ENCODE results near the gene TIMM13.
A peak's percentile ranks its signal among the peaks of the same experiment; 100 is the strongest.

Gene TIMM13

GRCh38 chr19:2446381-2446780 lies 19.0 kb upstream of the TIMM13 start:
- 1% methylated on average over 19 of the region's 19 CpGs for WGBS (ENCODE audit: insufficient coverage)
- Histone ChIP-seq H3K27me3 (replicated peaks in 2 of 5; ENCODE audit: control insufficient read depth in 4 of 5, insufficient read depth in 5 of 5, low read length in 4 of 5) (no peaks in the 10 kb centered on the region), H3K9me3 (ENCODE audit: control extremely low read depth in 1 of 5, control insufficient read depth in 4 of 5, insufficient read depth in 2 of 5, low read depth in 1 of 5, low read length in 4 of 5) (no peaks in the 10 kb centered on the region), H3K36me3 (ENCODE audit: control insufficient read depth in 4 of 4, insufficient read depth in 4 of 4, low read length in 3 of 4) (peaks cover 0 to 52% (median 32%) of the 10 kb centered on the region in 4 experiments), H3K4me1 (ENCODE audit: control extremely low read depth in 1 of 4, control insufficient read depth in 4 of 4, insufficient read depth in 4 of 4, low read length in 3 of 4) (peaks cover 0 to 16% (median 14%) of the 10 kb centered on the region in 4 experiments), H3K27ac (ENCODE audit: insufficient read depth in 1 of 2, low read depth in 1 of 2, low read length in 2 of 2, poor library complexity in 1 of 2, severe bottlenecking in 2 of 2) (no peak overlapping the region), H3K4me3 (ENCODE audit: control insufficient read depth in 1 of 7, extremely low read depth in 1 of 7, insufficient read depth in 4 of 7, low read depth in 2 of 7, low read length in 6 of 7) (peak overlapping the region in 3 of 7 experiments; percentile 33 to 43 (median 37))
- POLR2A ChIA-PET = interaction anchor here (0.9 to 1.2 kb wide), 4 partner anchors 11 to 20 kb away, joined by 3 to 5 read pairs (median 3); partner anchors contain the start of gene TIMM13
- peak; percentile 74 to 96 (median 93) for DNase-seq
- CTCF ChIA-PET = interaction anchor here (0.7 to 1.3 kb wide), 3 partner anchors 8 to 178 kb away, joined by 3 read pairs; no protein-coding TSS in a partner anchor

GRCh38 chr19:2444251-2445002 lies 17.0 kb upstream of the TIMM13 start:
- no peak overlapping the region for H3K4me3 ChIP-seq (ENCODE audit: control insufficient read depth in 1 of 7, extremely low read depth in 1 of 7, insufficient read depth in 4 of 7, low read depth in 2 of 7, low read length in 6 of 7)
- 97% methylated on average over 28 of the region's 34 CpGs for WGBS (ENCODE audit: insufficient coverage)
- H3K27ac ChIP-seq (ENCODE audit: insufficient read depth in 1 of 2, low read depth in 1 of 2, low read length in 2 of 2, poor library complexity in 1 of 2, severe bottlenecking in 2 of 2) = no peak overlapping the region
- H3K27me3 ChIP-seq (replicated peaks in 2 of 5; ENCODE audit: control insufficient read depth in 4 of 5, insufficient read depth in 5 of 5, low read length in 4 of 5) = no peaks in the 10 kb centered on the region
- ChIA-PET POLR2A (interaction anchor here (0.7 kb wide), 1 partner anchor 17 kb away, joined by 3 read pairs; the partner anchor contains the start of gene TIMM13), CTCF (no interaction called here)
- no peak for DNase-seq
- H3K36me3 ChIP-seq (ENCODE audit: control insufficient read depth in 4 of 4, insufficient read depth in 4 of 4, low read length in 3 of 4) = peaks cover 0 to 50% (median 32%) of the 10 kb centered on the region in 4 experiments
- H3K4me1 ChIP-seq (ENCODE audit: control extremely low read depth in 1 of 4, control insufficient read depth in 4 of 4, insufficient read depth in 4 of 4, low read length in 3 of 4) = peaks cover 0 to 16% (median 14%) of the 10 kb centered on the region in 4 experiments
- H3K9me3 ChIP-seq (ENCODE audit: control extremely low read depth in 1 of 5, control insufficient read depth in 4 of 5, insufficient read depth in 2 of 5, low read depth in 1 of 5, low read length in 4 of 5) = no peaks in the 10 kb centered on the region

DNA sequence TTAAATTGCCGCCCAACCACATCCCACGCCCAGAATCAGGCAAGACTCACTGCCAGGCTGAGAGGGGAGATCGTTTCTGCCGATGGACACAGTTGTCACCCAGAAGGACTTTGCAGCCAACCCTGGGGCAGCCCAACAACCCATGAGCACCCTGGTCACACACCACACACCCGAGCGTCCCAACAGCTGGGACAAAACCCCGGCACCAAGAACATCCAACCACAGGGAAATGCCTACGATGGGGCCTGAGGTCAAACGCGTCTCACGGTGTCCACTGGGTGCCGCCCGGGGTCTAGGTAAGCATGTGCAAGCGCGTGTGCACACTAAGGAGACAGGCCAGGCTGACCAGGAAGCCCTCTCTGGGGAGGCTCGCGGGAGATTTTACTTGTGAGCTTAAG lies 16.4 kb upstream of the TIMM13 start:
- Histone ChIP-seq H3K9me3 (ENCODE audit: control extremely low read depth in 1 of 5, control insufficient read depth in 4 of 5, insufficient read depth in 2 of 5, low read depth in 1 of 5, low read length in 4 of 5) (no peaks in the 10 kb centered on the region), H3K27ac (ENCODE audit: insufficient read depth in 1 of 2, low read depth in 1 of 2, low read length in 2 of 2, poor library complexity in 1 of 2, severe bottlenecking in 2 of 2) (no peak overlapping the region), H3K4me1 (ENCODE audit: control extremely low read depth in 1 of 4, control insufficient read depth in 4 of 4, insufficient read depth in 4 of 4, low read length in 3 of 4) (peaks cover 0 to 16% (median 14%) of the 10 kb centered on the region in 4 experiments), H3K27me3 (replicated peaks in 2 of 5; ENCODE audit: control insufficient read depth in 4 of 5, insufficient read depth in 5 of 5, low read length in 4 of 5) (no peaks in the 10 kb centered on the region), H3K4me3 (ENCODE audit: control insufficient read depth in 1 of 7, extremely low read depth in 1 of 7, insufficient read depth in 4 of 7, low read depth in 2 of 7, low read length in 6 of 7) (no peak overlapping the region), H3K36me3 (ENCODE audit: control insufficient read depth in 4 of 4, insufficient read depth in 4 of 4, low read length in 3 of 4) (peaks cover 0 to 56% (median 29%) of the 10 kb centered on the region in 4 experiments)
- no peak for DNase-seq
- WGBS (ENCODE audit: insufficient coverage) = 96% methylated on average over 17 of the region's 17 CpGs
- ChIA-PET POLR2A (interaction anchor here (0.7 kb wide), 1 partner anchor 16 kb away, joined by 3 read pairs; the partner anchor contains the start of gene TIMM13), CTCF (no interaction called here)

GRCh38 chr19:2443116-2443784 lies 15.9 kb upstream of the TIMM13 start:
- 95% methylated on average over 17 of the region's 22 CpGs for WGBS (ENCODE audit: insufficient coverage)

DNA sequence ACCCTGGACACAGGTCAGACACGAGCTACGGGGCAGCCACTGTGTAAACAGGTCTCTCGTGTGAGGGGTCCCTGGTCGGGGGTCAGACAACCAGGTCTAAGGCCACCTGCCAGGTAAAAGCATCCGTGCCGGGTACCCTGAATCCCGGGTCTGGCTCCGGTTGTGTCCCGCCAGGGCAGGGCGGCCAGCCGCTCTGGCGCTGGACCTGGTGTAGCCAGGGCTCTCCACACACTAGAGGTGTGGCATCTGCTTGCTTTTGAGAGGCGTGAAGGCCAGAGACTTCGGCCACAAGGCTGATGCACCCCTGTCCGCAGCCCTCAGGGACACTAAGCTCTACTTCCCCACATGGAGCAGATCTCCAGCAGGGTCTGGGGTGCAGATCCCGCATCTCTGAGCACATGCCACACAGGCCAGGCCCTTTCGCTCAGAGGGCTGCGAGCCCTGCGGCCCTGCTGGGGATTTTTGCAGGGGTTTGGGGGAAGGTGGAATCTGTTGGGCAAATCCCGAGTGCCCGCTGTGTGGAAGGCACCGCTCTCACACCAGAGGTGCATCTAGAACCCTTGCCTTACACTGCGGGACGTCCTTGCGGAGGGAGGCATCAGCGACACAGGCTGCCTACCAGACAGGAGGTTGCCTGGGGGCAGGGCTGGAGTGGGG lies 13.8 kb upstream of the TIMM13 start:
- Histone ChIP-seq H3K27ac (ENCODE audit: insufficient read depth in 1 of 2, low read depth in 1 of 2, low read length in 2 of 2, poor library complexity in 1 of 2, severe bottlenecking in 2 of 2) (no peak overlapping the region), H3K36me3 (ENCODE audit: control insufficient read depth in 4 of 4, insufficient read depth in 4 of 4, low read length in 3 of 4) (peaks cover 0 to 69% (median 41%) of the 10 kb centered on the region in 4 experiments), H3K27me3 (replicated peaks in 2 of 5; ENCODE audit: control insufficient read depth in 4 of 5, insufficient read depth in 5 of 5, low read length in 4 of 5) (no peaks in the 10 kb centered on the region), H3K4me1 (ENCODE audit: control extremely low read depth in 1 of 4, control insufficient read depth in 4 of 4, insufficient read depth in 4 of 4, low read length in 3 of 4) (peaks cover 0 to 5% (median 3%) of the 10 kb centered on the region in 4 experiments), H3K4me3 (ENCODE audit: control insufficient read depth in 1 of 7, extremely low read depth in 1 of 7, insufficient read depth in 4 of 7, low read depth in 2 of 7, low read length in 6 of 7) (no peak overlapping the region), H3K9me3 (ENCODE audit: control extremely low read depth in 1 of 5, control insufficient read depth in 4 of 5, insufficient read depth in 2 of 5, low read depth in 1 of 5, low read length in 4 of 5) (no peaks in the 10 kb centered on the region)
- ChIA-PET CTCF (interaction anchor here (1.2 kb wide), 1 partner anchor 33 kb away, joined by 4 read pairs; no protein-coding TSS in a partner anchor), POLR2A (no interaction called here)
- WGBS (ENCODE audit: insufficient coverage) = 100% methylated on average over 16 of the region's 26 CpGs
- DNase-seq = no peak

More at GRCh38 chr19:2443116-2443784, 15.9 kb upstream of the TIMM13 start:
- H3K36me3 ChIP-seq (ENCODE audit: control insufficient read depth in 4 of 4, insufficient read depth in 4 of 4, low read length in 3 of 4) = peaks cover 0 to 60% (median 31%) of the 10 kb centered on the region in 4 experiments
- H3K27me3 ChIP-seq (replicated peaks in 2 of 5; ENCODE audit: control insufficient read depth in 4 of 5, insufficient read depth in 5 of 5, low read length in 4 of 5) = no peaks in the 10 kb centered on the region
- H3K9me3 ChIP-seq (ENCODE audit: control extremely low read depth in 1 of 5, control insufficient read depth in 4 of 5, insufficient read depth in 2 of 5, low read depth in 1 of 5, low read length in 4 of 5) = no peaks in the 10 kb centered on the region
- DNase-seq = no peak
- H3K4me3 ChIP-seq (ENCODE audit: control insufficient read depth in 1 of 7, extremely low read depth in 1 of 7, insufficient read depth in 4 of 7, low read depth in 2 of 7, low read length in 6 of 7) = no peak overlapping the region
- H3K27ac ChIP-seq (ENCODE audit: insufficient read depth in 1 of 2, low read depth in 1 of 2, low read length in 2 of 2, poor library complexity in 1 of 2, severe bottlenecking in 2 of 2) = no peak overlapping the region
- POLR2A ChIA-PET = no interaction called here
- CTCF ChIA-PET = interaction anchor here (1.2 kb wide), 1 partner anchor 181 kb away, joined by 3 read pairs; no protein-coding TSS in a partner anchor
- peaks cover 0 to 16% (median 14%) of the 10 kb centered on the region in 4 experiments for H3K4me1 ChIP-seq (ENCODE audit: control extremely low read depth in 1 of 4, control insufficient read depth in 4 of 4, insufficient read depth in 4 of 4, low read length in 3 of 4)

DNA sequence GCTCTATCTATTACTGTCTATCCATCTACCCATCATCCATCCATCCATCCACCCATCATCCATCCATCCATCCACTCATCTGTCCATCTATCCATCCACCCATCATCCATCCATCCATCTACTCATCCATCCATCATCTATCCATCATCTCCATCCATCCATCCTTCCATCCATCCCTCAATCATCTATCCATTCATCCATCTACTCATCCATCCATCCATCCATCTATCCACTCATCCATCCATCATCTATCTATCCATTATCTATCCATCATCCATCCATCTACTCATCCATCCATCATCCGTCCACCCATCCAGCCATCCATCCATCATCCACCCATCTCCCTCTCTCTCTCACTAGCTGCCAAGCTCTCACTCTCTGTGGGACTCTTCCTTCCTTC lies 13.1 kb upstream of the TIMM13 start:
- CTCF ChIA-PET = interaction anchor here (0.6 to 1.2 kb wide), 2 partner anchors 33 to 75 kb away, joined by 3 to 4 read pairs; no protein-coding TSS in a partner anchor
- DNase-seq = no peak
- H3K36me3 ChIP-seq (ENCODE audit: control insufficient read depth in 4 of 4, insufficient read depth in 4 of 4, low read length in 3 of 4) = peaks cover 0 to 71% (median 43%) of the 10 kb centered on the region in 4 experiments
- no peak overlapping the region for H3K4me3 ChIP-seq (ENCODE audit: control insufficient read depth in 1 of 7, extremely low read depth in 1 of 7, insufficient read depth in 4 of 7, low read depth in 2 of 7, low read length in 6 of 7)
- no peak overlapping the region for H3K27ac ChIP-seq (ENCODE audit: insufficient read depth in 1 of 2, low read depth in 1 of 2, low read length in 2 of 2, poor library complexity in 1 of 2, severe bottlenecking in 2 of 2)
- 100% methylated on average over 1 of the region's 1 CpG for WGBS (ENCODE audit: insufficient coverage)
- H3K9me3 ChIP-seq (ENCODE audit: control extremely low read depth in 1 of 5, control insufficient read depth in 4 of 5, insufficient read depth in 2 of 5, low read depth in 1 of 5, low read length in 4 of 5) = no peaks in the 10 kb centered on the region
- POLR2A ChIA-PET = no interaction called here
- no peaks in the 10 kb centered on the region for H3K27me3 ChIP-seq (replicated peaks in 2 of 5; ENCODE audit: control insufficient read depth in 4 of 5, insufficient read depth in 5 of 5, low read length in 4 of 5)
- H3K4me1 ChIP-seq (ENCODE audit: control extremely low read depth in 1 of 4, control insufficient read depth in 4 of 4, insufficient read depth in 4 of 4, low read length in 3 of 4) = peaks cover 0 to 2% (median 0%) of the 10 kb centered on the region in 4 experiments
